ENCODE results near the gene CFLAR. TPM values are rescaled to one million over a fixed set of nuclear protein-coding genes. Genes with fewer than 3 reads are reported as not detected.

The CFLAR gene
- total and polyA plus RNA-seq, 2 of the 13 experiments (the other 11 are each of a cell fraction or from before 2014, with no cell fraction given): 43.8 to 92.1 TPM

DNA sequence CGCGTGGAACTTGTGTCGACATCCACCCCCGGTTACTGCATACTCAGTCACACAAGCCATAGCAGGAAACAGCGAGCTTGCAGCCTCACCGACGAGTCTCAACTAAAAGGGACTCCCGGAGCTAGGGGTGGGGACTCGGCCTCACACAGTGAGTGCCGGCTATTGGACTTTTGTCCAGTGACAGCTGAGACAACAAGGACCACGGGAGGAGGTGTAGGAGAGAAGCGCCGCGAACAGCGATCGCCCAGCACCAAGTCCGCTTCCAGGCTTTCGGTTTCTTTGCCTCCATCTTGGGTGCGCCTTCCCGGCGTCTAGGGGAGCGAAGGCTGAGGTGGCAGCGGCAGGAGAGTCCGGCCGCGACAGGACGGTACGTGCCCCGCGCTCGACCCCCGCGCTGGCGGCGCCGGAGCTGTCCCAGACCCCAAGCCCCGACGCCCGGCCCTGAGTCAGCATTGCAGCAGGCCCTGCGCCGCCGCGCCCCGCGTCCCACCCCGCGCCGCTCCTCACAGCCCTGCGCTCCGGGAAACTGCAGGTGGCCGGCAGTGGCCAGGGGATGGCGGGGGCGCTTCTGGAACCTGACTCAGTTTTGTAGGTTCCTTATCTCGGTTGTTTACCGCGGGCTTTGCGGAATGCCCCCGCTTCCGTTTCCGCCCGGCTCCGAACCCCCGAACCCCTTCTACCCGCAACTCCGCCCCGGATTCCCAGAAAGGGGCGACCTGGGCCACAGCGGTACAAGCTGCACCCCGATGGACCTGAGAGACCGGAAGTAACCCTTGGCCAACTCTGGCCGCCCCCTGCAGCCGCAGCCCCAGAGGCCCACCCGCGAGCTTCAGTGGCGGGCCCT lies at the start of gene CFLAR (continued):
- TF ChIP-seq ZNF407 (CRISPR knock-in tag; IDR thresholded peaks at IDR 0.05; ENCODE audit: not compliant biosample characterization) (peak; percentile 36), ZNF34 (CRISPR knock-in tag; IDR thresholded peaks at IDR 0.05; ENCODE audit: borderline replicate concordance) (peak; percentile 75), ZNF143 (CRISPR knock-in tag; IDR thresholded peaks at IDR 0.05) (no peak; the same call in 1 of the 2 replicates), ZNF326 (CRISPR knock-in tag; IDR thresholded peaks at IDR 0.05; ENCODE audit: borderline replicate concordance) (no peak), SOX13 (IDR thresholded peaks at IDR 0.05) (no peak), SOX13 (CRISPR knock-in tag; conservative IDR thresholded peaks at IDR 0.05 in 1 of 2, IDR thresholded peaks at IDR 0.05 in 1 of 2) (peak in 1 of 2 experiments; percentile 56; a peak in 1 of 4 replicates), SMARCC2 (IDR thresholded peaks at IDR 0.05) (no peak), NCOR1 (IDR thresholded peaks at IDR 0.05; ENCODE audit: borderline replicate concordance, low read length) (no peak; the same call in 1 of the 2 replicates), RXRA (CRISPR knock-in tag; IDR thresholded peaks at IDR 0.05) (peak; percentile 73), NKX3-1 (CRISPR knock-in tag; IDR thresholded peaks at IDR 0.05) (no peak; the same call in none of the 2 replicates), CBX2 (IDR thresholded peaks at IDR 0.05; ENCODE audit: low read depth, low read length) (no peak), CBX2 (CRISPR knock-in tag; IDR thresholded peaks at IDR 0.05; ENCODE audit: low read depth) (no peak), ZNF530 (CRISPR knock-in tag; IDR thresholded peaks at IDR 0.05; ENCODE audit: low read depth) (peak; percentile 58; the same call in 1 of the 2 replicates), THAP11 (CRISPR knock-in tag; IDR thresholded peaks at IDR 0.05) (no peak; the same call in 1 of the 2 replicates), STAG1 (CRISPR knock-in tag; IDR thresholded peaks at IDR 0.05) (peak; percentile 31), KMT2A (CRISPR knock-in tag; IDR thresholded peaks at IDR 0.05) (peak; percentile 78), ZNF7 (CRISPR knock-in tag; IDR thresholded peaks at IDR 0.05) (no peak), YY1 (IDR thresholded peaks at IDR 0.05; ENCODE audit: insufficient read depth, insufficient replicate concordance, low read depth, low read length) (peak; percentile 93)
- TF ChIP-seq, protein P1, sequence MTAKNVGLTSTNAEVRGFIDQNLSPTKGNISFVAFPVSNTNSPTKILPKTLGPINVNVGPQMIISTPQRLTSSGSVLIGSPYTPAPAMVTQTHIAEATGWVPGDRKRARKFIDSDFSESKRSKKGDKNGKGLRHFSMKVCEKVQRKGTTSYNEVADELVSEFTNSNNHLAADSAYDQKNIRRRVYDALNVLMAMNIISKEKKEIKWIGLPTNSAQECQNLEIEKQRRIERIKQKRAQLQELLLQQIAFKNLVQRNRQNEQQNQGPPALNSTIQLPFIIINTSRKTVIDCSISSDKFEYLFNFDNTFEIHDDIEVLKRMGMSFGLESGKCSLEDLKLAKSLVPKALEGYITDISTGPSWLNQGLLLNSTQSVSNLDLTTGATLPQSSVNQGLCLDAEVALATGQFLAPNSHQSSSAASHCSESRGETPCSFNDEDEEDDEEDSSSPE (CRISPR knock-in tag; IDR thresholded peaks at IDR 0.05): peak; percentile 33; the same call in 1 of the 2 replicates
- TF ChIP-seq, protein P2, sequence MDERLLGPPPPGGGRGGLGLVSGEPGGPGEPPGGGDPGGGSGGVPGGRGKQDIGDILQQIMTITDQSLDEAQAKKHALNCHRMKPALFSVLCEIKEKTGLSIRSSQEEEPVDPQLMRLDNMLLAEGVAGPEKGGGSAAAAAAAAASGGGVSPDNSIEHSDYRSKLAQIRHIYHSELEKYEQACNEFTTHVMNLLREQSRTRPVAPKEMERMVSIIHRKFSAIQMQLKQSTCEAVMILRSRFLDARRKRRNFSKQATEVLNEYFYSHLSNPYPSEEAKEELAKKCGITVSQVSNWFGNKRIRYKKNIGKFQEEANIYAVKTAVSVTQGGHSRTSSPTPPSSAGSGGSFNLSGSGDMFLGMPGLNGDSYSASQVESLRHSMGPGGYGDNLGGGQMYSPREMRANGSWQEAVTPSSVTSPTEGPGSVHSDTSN (CRISPR knock-in tag; IDR thresholded peaks at IDR 0.05): no peak
